ENCODE measurements around the gene GOT2.

Gene GOT2

GRCh38 chr16:58685084-58685449, 49.0 kb downstream of the GOT2 start:
- no peaks in the 10 kb centered on the region for H3K36me3 ChIP-seq
- no peak for TF ChIP-seq CTCF (IDR thresholded peaks at IDR 0.05; ENCODE audit: low read depth, low read length)
- H3K27ac ChIP-seq: no peak overlapping the region
- no peak for DNase-seq
- no peak overlapping the region for H3K4me3 ChIP-seq (ENCODE audit: low read depth, low read length)
- no peaks in the 10 kb centered on the region for H3K27me3 ChIP-seq (ENCODE audit: insufficient read depth, low read depth, severe bottlenecking)
- H3K9me3 ChIP-seq (ENCODE audit: severe bottlenecking): no peaks in the 10 kb centered on the region

GRCh38 chr16:58684354-58685083, 49.6 kb downstream of the GOT2 start, which contains the start of gene SLC38A7:
Gene SLC38A7 (minus strand): TSS chr16:58684770. CDS start chr16:58680126, 4,644 bp downstream.
- H3K4me3 ChIP-seq (ENCODE audit: low read depth, low read length): peak within 1 kb of the TSS; percentile 85
- peak within 1 kb of the TSS; percentile 62 for H3K27ac ChIP-seq
- TF ChIP-seq CTCF (IDR thresholded peaks at IDR 0.05; ENCODE audit: low read depth, low read length): no peak
- H3K9me3 ChIP-seq (ENCODE audit: severe bottlenecking): no peaks in the 10 kb centered on the region
- no peaks in the 10 kb centered on the region for H3K27me3 ChIP-seq (ENCODE audit: insufficient read depth, low read depth, severe bottlenecking)
- H3K36me3 ChIP-seq: no peaks in the 10 kb centered on the region
- peak; percentile 85 for DNase-seq

GRCh38 chr16:58684001-58684353, 50.1 kb downstream of the GOT2 start:
- H3K9me3 ChIP-seq (ENCODE audit: severe bottlenecking): no peaks in the 10 kb centered on the region
- peak overlapping the region; percentile 85 for H3K4me3 ChIP-seq (ENCODE audit: low read depth, low read length)
- DNase-seq: no peak
- no peaks in the 10 kb centered on the region for H3K27me3 ChIP-seq (ENCODE audit: insufficient read depth, low read depth, severe bottlenecking)
- no peaks in the 10 kb centered on the region for H3K36me3 ChIP-seq
- no peak for TF ChIP-seq CTCF (IDR thresholded peaks at IDR 0.05; ENCODE audit: low read depth, low read length)
- H3K27ac ChIP-seq: peak overlapping the region; percentile 62

GRCh38 chr16:58679763-58680162, 54.4 kb downstream of the GOT2 start:
- H3K36me3 ChIP-seq: no peaks in the 10 kb centered on the region; the same call in 1 of the 2 replicates
- no peak for DNase-seq
- no peaks in the 10 kb centered on the region for H3K27me3 ChIP-seq (ENCODE audit: insufficient read depth, low read depth, severe bottlenecking)
- no peak overlapping the region for H3K27ac ChIP-seq
- no peaks in the 10 kb centered on the region for H3K9me3 ChIP-seq (ENCODE audit: severe bottlenecking)
- TF ChIP-seq CTCF (IDR thresholded peaks at IDR 0.05; ENCODE audit: low read depth, low read length): no peak
- H3K4me3 ChIP-seq (ENCODE audit: low read depth, low read length): no peak overlapping the region

GRCh38 chr16:58678716-58679115, 55.4 kb downstream of the GOT2 start:
- H3K27ac ChIP-seq: no peak overlapping the region
- no peak for DNase-seq
- no peaks in the 10 kb centered on the region; the same call in none of the 2 replicates for H3K36me3 ChIP-seq
- no peak overlapping the region for H3K4me3 ChIP-seq (ENCODE audit: low read depth, low read length)
- no peaks in the 10 kb centered on the region for H3K9me3 ChIP-seq (ENCODE audit: severe bottlenecking)
- peak; percentile 35; the same call in 1 of the 2 replicates for TF ChIP-seq CTCF (IDR thresholded peaks at IDR 0.05; ENCODE audit: low read depth, low read length)
- H3K27me3 ChIP-seq (ENCODE audit: insufficient read depth, low read depth, severe bottlenecking): no peaks in the 10 kb centered on the region

GRCh38 chr16:58678269-58678668, 55.8 kb downstream of the GOT2 start:
- H3K27ac ChIP-seq: no peak overlapping the region
- no peak for TF ChIP-seq CTCF (IDR thresholded peaks at IDR 0.05; ENCODE audit: low read depth, low read length)
- H3K36me3 ChIP-seq: no peaks in the 10 kb centered on the region; the same call in none of the 2 replicates
- DNase-seq: no peak
- no peak overlapping the region for H3K4me3 ChIP-seq (ENCODE audit: low read depth, low read length)
- no peaks in the 10 kb centered on the region for H3K9me3 ChIP-seq (ENCODE audit: severe bottlenecking)
- no peaks in the 10 kb centered on the region for H3K27me3 ChIP-seq (ENCODE audit: insufficient read depth, low read depth, severe bottlenecking)
